SK-N-DZ (cell line): ENCODE measurements around the gene RAD54L. TPM values are rescaled to one million over a fixed set of nuclear protein-coding genes. Genes with fewer than 3 reads are reported as not detected.
A peak's percentile ranks its signal among the peaks of the same experiment; 100 is the strongest.
"Not testable (repeated sequence)": the region's sequence is repeated elsewhere in the genome, so short reads cannot be mapped to it uniquely, and the experiment has no call there.

Source experiments
- DNase-seq: peaks from one replicate; pipeline ENCODE4 v3.0.0-alpha.2; 2015; ENCODE audit warnings: low spot score
- polyA plus RNA-seq, 2 experiments: library from polyadenylated mRNA; depleted of rRNA; stranded (reverse); fragments of >200 nt; gene quantifications; 2 replicates each; pipeline ENCODE4 v1.2.3, GENCODE V29; 2014

Gene RAD54L
- polyA plus RNA-seq (2014; cell fraction: cytosol; rRNA removed), result 22.9 and 24.0 TPM in 2 replicates
- polyA plus RNA-seq (2014; cell fraction: nucleus; rRNA removed), result 57.9 and 93.4 TPM in 2 replicates

DNA sequence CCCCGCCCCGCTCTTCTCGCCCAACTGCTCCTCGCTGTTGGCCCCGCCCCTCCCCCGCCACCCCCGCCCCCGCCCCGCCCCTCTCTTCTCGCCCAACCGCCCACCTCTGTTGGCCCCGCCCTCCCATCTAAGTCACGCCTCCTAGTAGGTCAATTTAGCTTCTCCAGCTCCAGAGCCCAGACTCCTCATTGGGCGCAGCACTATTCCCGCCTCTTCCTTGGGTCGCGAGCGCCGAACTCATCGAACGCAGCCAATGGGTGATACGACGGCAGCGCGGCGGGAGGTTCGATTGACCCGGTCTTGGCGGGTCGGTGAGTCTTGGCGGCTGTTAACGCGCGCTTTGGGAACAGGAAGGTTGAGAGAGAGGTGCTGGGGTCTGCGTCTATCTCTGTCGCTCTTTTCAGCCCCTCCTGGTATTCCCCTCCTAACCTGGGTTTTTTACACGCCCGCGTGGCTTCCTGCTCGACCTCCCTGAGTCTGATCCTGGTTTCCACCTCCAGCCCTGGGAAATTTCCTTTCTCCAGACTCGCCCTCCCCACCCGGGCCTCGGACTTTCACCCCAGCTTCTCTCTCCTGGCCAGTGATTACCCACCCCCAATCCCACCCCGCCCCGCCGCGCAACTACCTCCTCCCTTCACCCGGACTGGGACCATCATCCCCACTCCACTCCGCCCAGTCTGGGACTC, at the start of gene RAD54L:
RAD54L (plus strand) TSS at position 328 of the 686 bp plus-strand sequence. CDS start 643 bp downstream, outside the sequence.
- peak; percentile 98 for DNase-seq

DNA sequence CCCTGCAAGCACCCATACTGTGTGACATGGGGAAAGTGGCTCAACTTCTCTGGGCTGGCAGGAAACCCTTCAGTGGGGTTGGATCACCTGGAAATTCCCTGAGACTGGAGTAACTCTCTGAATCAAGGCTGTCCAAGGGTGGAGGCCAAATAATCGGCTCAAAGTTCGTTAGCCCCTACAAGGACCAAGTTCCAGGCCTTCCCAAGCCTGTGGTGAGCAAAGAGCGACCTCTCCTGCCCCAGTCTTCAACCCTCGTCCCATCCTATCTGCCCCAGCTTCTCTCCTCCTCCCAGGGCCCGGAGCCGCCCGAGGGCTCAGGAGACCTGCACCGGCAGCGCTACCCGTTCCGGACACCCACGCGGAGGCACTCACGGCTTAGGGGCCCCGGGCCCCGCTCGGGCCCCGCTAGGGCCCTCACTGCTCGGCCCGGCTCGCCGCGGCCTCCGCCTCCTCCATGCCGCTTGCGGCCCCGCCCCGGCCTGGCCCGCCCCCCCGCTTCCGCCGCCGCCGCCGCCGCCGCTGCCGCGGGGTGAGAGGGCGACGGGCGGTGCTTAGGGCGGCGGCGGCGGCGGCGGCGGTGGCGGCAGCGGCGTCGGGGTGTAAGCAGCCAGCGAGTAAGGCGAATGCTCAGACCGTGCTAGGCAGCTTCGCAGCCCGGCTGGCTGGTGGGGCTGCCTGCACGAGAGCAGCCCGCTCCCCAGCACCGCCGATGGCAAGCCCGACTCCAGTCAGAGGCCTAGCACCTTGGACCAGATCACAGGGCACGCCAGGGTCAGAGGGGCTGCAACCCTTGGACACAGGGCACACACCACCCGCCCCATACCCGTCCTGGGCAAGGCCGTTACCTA, 49.4 kb upstream of the RAD54L start, which contains the start of gene POMGNT1:
POMGNT1 (minus strand) TSS at position 471 of the 848 bp plus-strand sequence. CDS start 613 bp downstream, outside the sequence.
- DNase-seq, result peak; percentile 49

DNA sequence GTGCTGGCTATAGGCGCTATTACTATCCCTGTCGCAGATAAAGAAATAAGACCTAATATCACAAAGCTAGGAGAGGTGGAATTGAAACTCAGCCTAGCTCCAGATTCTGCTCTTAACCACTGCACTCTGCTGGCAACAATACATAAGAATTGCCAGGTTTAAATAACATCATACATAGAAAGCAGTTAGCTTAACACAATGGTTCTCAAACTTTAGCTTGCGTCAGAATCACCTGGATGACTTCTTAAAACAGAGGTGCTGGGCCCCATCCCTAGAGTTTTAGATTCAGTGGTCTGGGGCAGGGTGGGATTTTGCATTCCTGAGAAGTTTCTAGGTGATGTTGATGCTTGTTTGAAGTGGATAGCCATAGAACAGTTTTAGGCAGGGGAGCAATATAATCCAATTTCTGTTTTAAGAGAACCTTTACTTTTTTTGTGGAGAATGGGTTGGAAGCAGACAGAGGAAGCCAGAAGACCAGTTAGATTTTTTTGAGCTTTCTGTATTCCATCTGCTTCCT, 48.3 kb upstream of the RAD54L start:
- no peak for DNase-seq

DNA sequence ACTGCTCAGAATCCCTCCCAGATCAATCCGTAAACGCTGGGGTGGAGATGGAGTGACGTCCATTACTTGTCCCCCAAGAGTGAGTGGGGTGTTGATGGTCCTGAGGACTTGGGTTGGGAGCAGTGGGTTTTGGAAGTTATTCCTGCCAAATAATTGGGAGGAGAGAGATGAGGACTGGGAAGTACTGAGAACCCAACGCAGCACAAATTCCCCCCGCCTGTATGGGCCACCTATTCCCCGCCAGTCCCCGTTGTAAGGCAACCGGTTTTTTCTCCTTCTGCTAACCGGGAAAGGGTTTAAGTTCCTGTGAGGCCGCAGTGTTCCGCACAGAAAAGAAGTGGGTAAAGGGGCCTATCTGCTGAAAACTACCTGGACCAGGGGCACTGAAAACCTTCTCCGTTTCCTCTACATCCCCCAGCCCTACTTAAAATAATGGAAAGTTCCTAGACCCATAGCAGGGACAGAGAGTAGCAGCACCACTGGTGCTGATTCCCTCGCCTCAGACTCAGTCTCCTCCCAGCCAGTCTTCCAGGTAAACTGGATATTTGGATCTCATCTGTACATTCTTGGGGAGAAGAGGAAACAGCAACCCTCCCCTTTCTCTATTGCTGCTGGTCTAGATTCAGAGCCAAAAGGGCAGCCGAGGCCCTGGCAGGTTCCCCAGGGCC, 43.7 kb upstream of the RAD54L start:
- DNase-seq, result no peak

DNA sequence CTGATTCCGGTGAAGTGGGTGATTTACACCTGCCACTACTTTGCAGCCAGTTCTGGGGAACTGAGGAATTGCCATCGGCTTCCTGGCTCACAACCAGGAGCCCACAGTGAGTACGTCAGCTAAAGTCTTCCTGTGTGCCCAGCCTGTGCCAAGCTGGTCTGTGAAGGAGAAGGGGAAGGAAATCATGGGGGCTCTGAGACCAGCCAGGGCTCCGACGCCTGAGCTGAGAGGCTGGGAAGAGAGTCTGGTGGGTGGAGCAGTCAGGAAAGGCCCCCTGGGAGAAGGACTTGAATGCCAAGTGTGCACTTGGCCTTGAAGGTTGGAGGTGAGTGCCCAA, 43.2 kb upstream of the RAD54L start:
- no peak for DNase-seq

DNA sequence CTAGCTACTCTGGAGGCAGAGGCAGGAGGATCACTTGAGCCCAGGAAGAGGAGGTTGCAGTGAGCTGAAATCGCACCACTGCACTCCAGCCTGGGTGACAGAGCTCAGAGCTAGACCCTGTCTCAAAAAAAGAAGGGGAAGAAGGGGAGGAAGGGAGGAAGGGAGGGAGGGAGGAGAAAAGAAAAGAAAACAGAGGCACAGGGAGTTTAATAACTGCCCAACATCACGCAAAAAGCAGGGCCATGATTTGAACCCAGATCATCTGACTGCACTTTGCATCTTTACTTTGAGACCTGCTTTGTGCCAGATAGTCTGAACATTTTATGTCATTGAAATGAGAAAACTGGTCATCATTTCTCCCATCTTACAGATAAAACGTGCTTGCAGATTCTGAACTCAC, 42.4 kb upstream of the RAD54L start:
- no peak for DNase-seq

DNA sequence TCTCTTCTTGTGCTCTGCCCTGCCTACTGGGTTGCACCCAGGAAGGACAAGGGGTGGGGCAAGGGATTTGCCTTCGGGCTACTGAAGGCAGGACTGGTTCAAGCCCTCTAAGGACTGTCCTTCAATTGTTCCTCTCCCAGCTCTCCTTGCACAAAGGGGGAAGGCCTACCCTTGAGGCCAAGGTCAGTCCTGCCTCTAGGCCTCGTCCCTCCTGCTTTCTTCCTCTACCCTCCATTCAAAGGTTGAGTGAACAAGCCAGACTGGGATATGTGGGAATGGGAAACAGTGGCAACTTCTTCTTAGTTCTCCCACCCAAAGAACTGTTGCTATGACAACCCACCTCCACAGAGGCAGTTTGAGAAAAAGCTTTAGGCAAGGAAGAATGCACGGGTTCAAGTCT, 41.8 kb upstream of the RAD54L start:
- DNase-seq, result no peak

DNA sequence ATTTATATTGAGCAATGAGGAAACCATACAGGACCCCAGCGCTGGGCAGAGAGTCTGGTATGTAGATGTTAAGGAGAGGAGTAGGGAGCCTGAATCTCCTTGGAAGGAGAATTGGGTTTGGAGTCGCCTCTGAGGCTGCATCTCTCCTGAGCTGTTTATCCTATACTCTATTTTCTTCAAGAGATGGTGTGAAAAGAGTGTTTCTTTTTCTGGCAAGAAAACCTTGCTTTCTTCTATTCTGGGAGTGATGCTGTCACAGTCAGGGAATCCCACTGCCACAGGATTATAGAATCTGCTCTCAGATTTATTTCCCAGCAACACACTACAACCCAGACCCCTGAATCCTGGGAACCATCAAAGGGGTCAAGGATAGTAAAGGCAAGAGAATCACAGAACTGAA, 41.2 kb upstream of the RAD54L start:
- no peak for DNase-seq

DNA sequence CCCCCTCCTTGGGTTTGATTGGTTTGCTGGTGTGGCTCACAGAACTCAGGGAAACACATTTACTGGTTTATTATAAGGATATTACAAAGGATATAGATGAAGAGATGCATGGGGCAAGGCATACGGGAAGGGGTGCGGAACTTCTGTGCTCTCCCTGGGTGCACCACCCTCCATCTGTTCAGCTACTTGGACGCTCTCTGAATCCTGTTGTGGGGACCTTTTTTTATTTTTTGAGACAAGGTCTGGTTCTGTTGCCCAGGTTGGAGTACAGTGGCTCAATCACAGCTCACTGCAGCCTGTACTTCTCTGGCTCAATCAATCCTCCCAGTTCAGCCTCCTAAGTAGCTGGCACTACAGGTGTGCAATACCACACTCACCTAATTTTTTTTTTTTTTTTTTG, 37.0 kb upstream of the RAD54L start:
- no peak for DNase-seq

DNA sequence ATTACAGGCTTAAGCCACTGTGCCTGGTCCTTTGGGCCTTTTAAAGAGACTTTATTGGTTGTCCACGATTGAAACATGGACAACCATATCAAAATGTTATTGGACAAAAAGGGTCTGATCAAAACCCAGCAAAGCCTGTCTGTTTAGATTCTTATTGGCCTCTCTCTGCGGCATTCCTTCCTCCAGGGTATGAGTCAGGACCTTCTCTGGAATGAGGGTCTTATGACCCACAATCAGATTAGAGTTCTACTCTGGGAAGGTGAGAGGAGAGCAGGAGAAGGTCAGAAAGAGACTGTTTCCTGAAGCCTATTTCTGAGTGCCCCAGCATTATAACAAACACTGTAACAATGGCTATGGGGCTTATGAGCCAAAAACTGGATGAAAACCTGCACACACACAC, 36.5 kb upstream of the RAD54L start:
- DNase-seq, result no peak

DNA sequence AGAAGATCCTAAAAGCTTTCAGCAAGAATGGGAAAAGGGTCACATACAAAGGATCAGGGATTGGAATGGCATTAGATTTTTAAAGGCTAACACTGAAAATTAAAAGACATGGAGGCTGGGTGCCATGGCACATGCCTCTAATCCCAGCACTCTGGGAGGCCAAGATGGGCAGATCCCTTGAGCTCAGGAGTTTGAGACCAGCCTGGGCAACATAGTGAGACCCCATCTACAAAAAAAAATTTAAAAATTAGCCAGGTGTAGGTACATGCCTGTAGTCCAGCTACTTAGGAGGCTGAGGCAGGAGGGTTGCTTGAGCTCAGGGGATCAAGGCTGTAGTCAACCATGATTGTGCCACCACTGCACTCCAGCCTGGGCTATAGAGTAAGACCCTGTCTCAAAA, 32.1 kb upstream of the RAD54L start:
- DNase-seq, result no peak

DNA sequence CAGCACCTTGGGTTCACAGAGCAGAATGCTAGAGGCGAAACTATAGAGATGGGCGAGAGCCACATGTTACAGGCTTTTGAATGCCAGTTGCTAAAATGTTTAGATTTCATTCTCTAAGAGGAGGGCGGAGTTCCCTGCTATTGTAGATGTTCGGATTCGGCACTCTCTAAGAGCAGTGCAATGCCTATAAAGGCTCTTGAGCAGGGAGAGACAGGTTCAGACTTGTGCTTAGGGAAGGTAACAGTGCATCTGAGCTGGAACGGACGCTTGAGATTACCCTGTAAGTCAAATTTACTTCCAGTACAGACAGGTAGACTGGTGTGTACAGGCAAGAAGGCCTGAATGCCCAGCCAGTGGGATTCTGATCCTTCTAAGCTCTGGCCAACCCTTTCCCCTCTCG, 29.1 kb upstream of the RAD54L start:
- DNase-seq, result no peak

DNA sequence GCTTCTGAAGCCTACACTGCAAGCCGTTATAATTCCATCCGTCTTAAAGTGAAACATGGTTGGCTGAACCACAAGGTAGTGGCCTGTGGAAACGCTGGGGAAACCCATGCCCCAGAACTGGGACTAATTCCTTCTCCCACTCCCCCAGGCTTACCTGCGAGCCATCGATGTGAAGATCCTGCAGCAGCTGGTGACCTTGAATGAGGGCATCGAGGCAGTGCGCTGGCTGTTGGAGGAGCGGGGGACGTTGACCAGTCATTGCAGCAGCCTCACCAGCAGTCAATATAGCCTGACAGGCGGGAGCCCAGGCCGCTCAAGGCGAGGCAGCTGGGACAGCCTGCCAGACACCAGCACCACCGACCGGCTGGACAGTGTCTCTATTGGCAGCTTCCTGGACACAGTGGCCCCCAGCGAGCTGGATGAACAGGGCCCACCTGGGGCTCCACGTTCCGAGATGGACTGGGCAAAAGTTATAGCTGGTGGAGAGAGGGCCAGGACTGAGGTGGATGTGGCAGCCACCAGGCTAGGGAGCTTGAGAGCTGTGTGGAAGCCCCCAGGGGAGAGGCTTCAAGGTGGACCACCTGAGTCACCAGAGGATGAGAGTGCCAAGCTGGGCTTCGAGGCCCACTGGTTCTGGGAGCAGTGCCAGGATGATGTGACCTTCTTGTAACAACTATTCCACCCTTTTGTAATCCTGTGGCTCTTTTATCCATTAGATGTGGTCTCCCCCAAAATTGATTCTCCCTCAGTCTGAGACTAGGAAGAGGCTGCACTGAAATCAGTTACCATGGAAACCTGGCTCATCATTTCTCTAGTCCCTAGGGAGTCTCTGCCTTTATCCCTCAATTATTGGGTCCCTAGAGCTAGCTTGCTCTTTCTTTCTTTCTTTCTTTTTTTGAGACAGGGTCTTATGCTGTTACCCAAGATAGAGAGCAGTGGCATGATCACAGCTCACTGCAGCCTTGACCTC, 27.7 kb upstream of the RAD54L start:
- no peak for DNase-seq

DNA sequence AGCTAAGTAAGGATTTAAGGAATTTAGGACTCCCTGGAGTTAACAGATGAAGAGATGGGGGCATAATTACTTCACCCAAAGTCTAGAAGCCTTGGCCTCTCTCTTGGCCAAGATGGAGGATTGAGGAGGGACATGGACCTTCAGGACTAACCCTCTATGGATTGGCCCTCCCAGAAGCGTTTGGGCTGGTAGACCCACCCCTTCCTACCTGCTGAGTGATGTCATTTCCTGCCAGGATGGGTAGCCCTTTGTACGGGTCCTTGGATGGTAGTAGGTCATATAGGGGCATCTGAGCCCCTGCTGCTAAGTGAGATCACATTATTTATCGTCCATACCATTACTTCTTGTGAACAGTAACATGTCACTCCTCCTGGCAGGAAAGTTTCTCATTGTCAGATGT, 26.8 kb upstream of the RAD54L start:
- no peak for DNase-seq

DNA sequence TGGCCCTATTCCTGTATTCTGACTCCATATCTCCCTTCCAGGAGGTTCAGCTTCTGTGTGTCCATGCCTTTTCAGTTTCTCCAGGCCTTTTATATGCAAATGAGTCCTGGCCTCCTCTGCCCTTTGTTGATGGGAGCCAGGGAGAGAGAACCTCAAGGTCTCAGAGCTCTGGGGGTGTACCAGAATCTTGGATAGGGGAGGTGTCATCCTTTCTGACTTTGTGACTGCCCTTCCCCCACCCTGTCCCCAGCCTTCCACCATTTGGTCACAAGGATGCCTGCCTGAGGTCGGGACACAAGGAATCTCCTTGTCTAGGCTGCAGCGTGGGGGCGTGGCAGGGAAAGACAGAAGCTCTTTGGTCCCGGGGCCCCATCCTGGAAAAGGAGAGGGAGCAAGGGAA, 25.8 kb upstream of the RAD54L start:
- DNase-seq, result no peak

DNA sequence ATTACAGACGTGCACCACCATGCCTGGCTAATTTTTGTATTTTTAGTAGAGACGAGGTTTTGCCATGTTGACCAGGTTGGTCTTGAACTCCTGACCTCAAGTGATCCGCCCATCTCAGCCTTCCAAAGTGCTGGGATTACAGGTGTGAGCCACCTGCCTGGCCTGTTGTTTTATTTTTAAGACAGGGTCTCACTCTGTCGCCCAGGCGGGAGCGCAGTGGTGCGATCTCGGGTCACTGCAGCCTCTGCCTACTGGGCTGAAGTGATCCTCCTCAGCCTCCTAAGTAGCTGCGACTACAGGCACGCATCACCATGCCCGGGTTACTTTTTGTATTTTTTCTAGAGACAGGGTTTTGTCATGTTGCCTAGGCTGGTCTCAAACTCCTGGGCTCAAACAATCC, 24.5 kb upstream of the RAD54L start:
- not testable (repeated sequence) for DNase-seq

DNA sequence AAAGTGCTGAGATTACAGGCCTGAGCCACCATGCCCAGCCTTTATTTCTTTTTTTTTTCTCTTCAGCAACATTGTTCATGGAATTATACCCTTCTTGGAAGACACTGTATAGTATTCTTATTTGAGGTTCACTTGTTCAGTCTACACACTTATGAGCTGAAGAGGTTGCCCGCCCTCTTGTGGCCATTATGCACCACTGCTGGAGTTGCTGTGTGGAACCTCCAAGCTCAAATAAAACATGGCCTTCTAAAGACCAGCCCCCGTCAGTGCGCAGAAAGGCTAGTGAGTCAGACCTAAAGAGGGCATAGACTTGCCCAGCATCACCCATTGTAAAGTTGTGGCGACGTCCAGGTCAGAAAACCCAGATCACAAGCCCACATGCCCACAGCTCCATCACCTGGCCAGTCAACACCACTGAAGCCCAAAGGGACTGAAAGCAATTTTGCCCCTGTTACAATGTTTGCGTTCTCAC, 24.1 kb upstream of the RAD54L start:
- DNase-seq, result peak; percentile 83

DNA sequence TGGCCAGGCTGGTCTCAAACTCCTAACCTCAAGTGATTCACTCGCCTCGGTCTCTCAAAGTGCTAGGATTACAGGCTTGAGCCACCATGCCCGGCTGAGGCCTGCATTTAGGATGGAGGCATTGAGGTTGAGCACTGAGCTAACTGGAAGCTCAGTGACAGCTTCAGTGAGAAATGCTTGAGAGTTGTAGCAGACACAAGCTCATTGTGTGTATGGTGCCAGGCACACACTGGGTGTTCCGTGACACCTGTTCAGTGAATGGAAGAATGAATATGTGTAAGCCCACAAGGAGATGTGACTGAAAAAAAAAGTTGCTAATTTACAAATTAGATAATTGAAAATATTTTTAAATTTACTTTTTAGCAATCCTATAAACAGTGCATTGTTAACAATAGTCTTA, 22.6 kb upstream of the RAD54L start:
- no peak for DNase-seq

DNA sequence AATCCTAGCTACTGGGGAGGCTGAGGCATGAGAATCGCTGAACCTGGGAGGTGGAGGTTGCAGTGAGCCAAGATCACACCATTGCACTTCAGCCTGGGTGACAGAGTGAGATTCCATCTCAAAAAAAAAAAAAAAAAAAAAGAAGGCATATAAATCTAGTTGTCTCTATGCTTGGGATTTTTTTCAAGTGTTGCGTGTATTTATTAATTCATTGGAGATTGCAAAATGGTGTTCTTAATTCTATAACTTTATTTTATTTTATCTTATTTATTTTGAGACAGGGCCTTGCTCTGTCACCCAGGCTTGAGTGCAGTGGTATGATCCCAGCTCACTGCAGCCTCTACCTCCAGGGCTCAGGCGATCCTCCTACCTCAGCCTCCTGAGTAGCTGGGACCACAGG, 16.3 kb upstream of the RAD54L start:
- not testable (repeated sequence) for DNase-seq

DNA sequence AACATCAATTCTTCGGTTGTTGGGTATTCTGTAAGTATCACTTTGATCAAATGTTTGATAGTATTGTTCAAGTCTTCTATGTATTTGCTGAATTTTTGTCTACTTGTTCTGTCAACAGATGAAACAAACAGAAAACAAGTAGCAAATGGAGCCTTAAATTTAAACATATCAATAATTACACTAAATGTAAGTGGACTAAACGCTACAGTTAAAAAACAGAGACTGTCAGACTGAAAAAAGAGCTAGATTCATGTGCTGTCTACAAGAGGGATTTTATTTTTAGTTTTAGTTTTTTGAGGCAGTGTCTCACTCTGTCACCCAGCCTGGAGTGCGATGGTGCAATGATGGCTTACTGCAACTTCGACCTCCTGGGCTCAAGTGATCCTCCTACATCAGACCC, 10.7 kb upstream of the RAD54L start:
- no peak for DNase-seq

DNA sequence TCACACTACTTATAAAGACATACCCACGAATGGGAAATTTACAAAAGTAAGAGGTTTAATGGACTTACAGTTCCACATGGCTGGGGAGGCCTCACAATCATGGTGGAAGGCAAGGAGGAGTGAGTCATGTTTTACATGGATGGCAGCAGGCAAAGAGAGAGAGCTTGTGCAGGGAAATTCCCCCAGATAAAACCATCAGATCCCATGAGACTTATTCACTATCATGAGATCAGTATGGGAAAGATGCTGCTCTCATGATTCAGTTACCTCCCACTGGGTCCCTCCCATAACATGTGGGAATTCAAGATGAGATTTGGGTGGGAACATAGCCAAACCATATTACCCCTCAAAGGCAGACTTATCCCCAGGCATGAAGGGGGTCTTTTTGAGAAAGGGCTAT, 8.7 kb upstream of the RAD54L start:
- DNase-seq, result not testable (repeated sequence)
